ENCODE data around the gene NTSR1.

The NTSR1 gene

DNA sequence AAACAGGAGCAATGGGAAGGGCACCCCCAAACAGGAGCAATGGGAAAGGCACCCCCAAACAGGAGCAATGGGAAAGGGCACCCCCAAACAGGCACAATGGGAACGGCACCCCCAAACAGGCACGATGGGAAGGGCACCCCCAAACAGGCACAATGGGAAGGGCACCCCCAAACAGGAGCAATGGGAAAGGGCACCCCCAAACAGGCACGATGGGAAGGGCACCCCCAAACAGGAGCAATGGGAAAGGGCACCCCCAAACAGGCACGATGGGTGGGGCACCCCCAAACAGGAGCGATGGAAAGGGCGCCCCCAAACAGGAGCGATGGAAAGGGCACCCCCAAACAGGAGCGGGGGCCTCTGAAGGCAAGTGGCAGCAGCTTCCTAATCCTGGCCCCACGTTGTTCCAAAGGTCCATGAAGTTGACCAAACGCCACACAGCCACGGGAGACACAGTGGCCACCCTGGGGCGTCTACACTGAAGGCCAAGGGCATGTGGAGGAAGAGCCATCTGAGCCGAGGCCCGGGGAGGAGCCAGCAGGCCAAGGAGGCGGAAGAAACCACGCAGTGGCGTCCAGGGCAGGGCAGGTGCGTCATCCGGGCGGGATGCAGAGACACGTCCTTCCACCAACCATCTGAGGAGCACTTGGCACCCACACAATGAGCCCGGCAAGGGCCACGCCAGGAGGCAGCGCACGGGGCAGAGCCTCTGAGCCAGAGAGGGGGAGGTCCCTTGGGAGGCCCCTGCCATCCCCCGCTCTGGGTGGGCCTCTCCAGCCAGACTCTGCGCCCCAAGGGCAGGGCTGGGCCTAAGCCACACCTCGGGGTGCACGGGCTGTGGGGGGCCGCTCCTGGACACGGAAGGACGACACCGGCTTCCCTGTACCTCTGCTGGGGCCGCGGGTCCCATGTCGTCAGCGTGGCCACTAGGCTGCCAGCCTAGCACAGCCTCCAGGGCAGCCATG, 21.5 kb upstream of the NTSR1 start:
- TF ChIP-seq, protein P1, sequence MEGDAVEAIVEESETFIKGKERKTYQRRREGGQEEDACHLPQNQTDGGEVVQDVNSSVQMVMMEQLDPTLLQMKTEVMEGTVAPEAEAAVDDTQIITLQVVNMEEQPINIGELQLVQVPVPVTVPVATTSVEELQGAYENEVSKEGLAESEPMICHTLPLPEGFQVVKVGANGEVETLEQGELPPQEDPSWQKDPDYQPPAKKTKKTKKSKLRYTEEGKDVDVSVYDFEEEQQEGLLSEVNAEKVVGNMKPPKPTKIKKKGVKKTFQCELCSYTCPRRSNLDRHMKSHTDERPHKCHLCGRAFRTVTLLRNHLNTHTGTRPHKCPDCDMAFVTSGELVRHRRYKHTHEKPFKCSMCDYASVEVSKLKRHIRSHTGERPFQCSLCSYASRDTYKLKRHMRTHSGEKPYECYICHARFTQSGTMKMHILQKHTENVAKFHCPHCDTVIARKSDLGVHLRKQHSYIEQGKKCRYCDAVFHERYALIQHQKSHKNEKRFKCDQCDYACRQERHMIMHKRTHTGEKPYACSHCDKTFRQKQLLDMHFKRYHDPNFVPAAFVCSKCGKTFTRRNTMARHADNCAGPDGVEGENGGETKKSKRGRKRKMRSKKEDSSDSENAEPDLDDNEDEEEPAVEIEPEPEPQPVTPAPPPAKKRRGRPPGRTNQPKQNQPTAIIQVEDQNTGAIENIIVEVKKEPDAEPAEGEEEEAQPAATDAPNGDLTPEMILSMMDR (conservative IDR thresholded peaks at IDR 0.05; ENCODE audit: low read depth, low read length) = no peak
- Histone ChIP-seq H2AFZ (ENCODE audit: low read depth) (no peak overlapping the region), H3K9ac (no peak overlapping the region), H3K27ac (no peak overlapping the region), H3K36me3 (ENCODE audit: insufficient read depth) (no peaks in the 10 kb centered on the region), H3K4me2 (no peak overlapping the region), H4K20me1 (ENCODE audit: insufficient read depth) (no peaks in the 10 kb centered on the region), H3K4me3 (IDR thresholded peaks at IDR 0.05; ENCODE audit: insufficient read depth, low read depth, low read length) (no peak overlapping the region), H3K4me1 (ENCODE audit: low read depth, poor library complexity, severe bottlenecking) (no peaks in the 10 kb centered on the region), H3K27me3 (ENCODE audit: insufficient read depth, low read depth) (peaks cover 42% of the 10 kb centered on the region), H3K79me2 (ENCODE audit: insufficient read depth, low read depth) (no peaks in the 10 kb centered on the region)

DNA sequence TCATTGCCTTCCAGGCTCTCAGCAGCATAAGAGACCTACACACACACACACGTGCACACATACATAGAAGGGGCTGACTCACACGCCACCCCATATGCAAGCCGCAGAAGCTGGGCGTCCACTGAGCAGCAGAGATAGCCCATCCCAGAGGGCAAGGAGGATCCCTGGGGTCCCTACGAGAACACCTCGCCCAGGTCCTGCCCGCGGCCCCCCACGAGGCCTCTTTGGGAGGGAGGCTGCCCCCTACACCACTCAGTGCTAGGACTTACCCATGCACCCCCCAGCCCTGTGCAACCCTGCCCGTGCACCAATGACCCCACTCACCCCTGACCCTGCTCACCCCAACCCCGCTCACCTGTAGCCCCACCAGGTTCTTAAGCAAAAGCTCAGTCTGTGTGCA, 20.6 kb upstream of the NTSR1 start:
- Histone ChIP-seq H3K27ac (no peak overlapping the region), H4K20me1 (ENCODE audit: insufficient read depth) (no peaks in the 10 kb centered on the region), H3K36me3 (ENCODE audit: insufficient read depth) (no peaks in the 10 kb centered on the region), H3K9ac (no peak overlapping the region), H2AFZ (ENCODE audit: low read depth) (no peak overlapping the region), H3K4me3 (IDR thresholded peaks at IDR 0.05; ENCODE audit: insufficient read depth, low read depth, low read length) (no peak overlapping the region), H3K79me2 (ENCODE audit: insufficient read depth, low read depth) (no peaks in the 10 kb centered on the region), H3K27me3 (ENCODE audit: insufficient read depth, low read depth) (peaks cover 51% of the 10 kb centered on the region), H3K4me1 (ENCODE audit: low read depth, poor library complexity, severe bottlenecking) (no peaks in the 10 kb centered on the region), H3K4me2 (no peak overlapping the region)
- TF ChIP-seq, protein P1 (conservative IDR thresholded peaks at IDR 0.05; ENCODE audit: low read depth, low read length) = no peak

DNA sequence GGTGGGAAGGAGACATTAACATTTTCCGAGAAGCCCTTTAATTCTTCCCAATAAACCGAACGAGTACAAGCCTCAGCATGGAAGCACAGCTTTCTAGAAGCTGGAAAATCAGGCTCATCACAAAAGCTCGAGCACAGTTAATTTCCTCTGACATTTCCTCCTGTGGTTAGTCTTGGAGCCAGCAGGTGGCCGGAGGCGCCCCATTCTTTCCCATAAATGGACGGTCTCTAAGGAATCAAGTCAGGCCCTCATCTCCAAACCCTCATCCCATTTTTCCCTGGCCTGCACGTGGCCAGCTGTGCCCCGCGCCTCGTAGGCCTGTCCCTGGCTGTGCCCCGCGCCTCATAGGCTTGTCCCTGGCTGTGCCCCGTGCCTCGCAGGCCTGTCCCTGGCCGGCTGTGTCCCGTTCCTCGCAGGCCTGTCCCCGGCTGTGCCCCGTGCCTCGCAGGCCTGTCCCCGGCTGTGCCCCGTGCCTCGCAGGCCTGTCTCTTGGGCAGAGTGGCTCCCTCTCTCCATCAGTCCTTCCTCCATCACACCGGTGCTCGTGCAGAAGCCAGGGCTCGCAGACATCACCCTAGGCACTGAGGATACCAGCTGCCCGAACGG, 19.7 kb upstream of the NTSR1 start:
- Histone ChIP-seq H4K20me1 (ENCODE audit: insufficient read depth) (no peaks in the 10 kb centered on the region), H3K4me2 (no peak overlapping the region), H3K27me3 (ENCODE audit: insufficient read depth, low read depth) (peaks cover 60% of the 10 kb centered on the region), H3K27ac (no peak overlapping the region), H3K9ac (no peak overlapping the region), H3K79me2 (ENCODE audit: insufficient read depth, low read depth) (no peaks in the 10 kb centered on the region), H3K4me3 (IDR thresholded peaks at IDR 0.05; ENCODE audit: insufficient read depth, low read depth, low read length) (no peak overlapping the region), H3K36me3 (ENCODE audit: insufficient read depth) (no peaks in the 10 kb centered on the region), H3K4me1 (ENCODE audit: low read depth, poor library complexity, severe bottlenecking) (no peaks in the 10 kb centered on the region), H2AFZ (ENCODE audit: low read depth) (no peak overlapping the region)
- TF ChIP-seq, protein P1 (conservative IDR thresholded peaks at IDR 0.05; ENCODE audit: low read depth, low read length) = no peak

DNA sequence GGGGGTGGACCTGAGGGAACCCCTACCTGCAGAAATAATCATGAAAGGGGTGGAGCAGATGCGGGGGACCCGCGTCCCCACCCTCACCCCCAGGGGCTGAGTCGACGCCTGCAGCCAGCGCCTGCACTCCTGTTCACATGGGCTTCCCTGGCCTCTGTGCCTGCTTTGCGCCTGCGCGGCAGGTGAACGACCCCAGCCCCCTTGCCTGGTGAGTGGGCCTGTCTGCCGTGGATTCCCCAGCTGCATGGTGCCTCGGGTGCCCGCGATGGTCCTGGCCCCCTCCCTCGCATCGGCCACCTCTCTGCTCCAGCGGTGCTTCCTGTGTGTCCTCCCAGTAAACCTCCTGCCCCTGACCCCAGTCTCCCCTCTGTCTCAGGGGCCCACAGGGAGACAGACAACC, 18.8 kb upstream of the NTSR1 start:
- no peak overlapping the region for H3K4me2 ChIP-seq
- no peaks in the 10 kb centered on the region for H3K4me1 ChIP-seq (ENCODE audit: low read depth, poor library complexity, severe bottlenecking)
- H2AFZ ChIP-seq (ENCODE audit: low read depth) = no peak overlapping the region
- H3K4me3 ChIP-seq (IDR thresholded peaks at IDR 0.05; ENCODE audit: insufficient read depth, low read depth, low read length) = no peak overlapping the region
- H3K36me3 ChIP-seq (ENCODE audit: insufficient read depth) = no peaks in the 10 kb centered on the region
- H3K27me3 ChIP-seq (ENCODE audit: insufficient read depth, low read depth) = peaks cover 69% of the 10 kb centered on the region
- H3K9ac ChIP-seq = no peak overlapping the region
- H3K79me2 ChIP-seq (ENCODE audit: insufficient read depth, low read depth) = no peaks in the 10 kb centered on the region
- TF ChIP-seq, protein P1 (conservative IDR thresholded peaks at IDR 0.05; ENCODE audit: low read depth, low read length) = no peak
- H4K20me1 ChIP-seq (ENCODE audit: insufficient read depth) = no peaks in the 10 kb centered on the region
- H3K27ac ChIP-seq = no peak overlapping the region
